Measurements from ENCODE around the gene PAPPA. TPM values are rescaled to one million over a fixed set of nuclear protein-coding genes. Genes with fewer than 3 reads are reported as not detected.

The PAPPA gene
- total RNA-seq, 6 experiments from 2014 or later, result 0.07 to 0.50 (median 0.32) TPM

DNA sequence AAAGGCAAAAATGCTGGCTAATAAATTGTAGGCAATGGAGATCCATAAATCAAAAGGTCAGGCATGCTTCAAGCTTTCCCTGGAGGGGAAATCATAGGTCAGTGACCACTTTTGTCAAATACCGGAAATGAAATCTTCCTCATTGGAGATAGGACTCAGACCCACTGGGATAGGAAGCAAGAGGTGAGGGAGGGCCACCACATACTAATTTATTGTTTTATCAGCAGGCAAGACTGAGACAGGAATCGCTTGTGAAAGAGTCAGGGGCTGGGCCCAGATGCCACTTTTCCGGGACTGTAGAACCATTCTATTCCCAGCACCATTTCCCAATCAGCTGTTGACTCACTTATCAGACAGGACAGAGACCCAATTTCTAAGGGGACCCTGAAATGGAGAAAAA is 277.3 kb downstream of the PAPPA start:
- peak; percentile 43 to 81 (median 70) for ATAC-seq
- Histone ChIP-seq H3K27me3 (no peaks in the 10 kb centered on the region), H3K36me3 (no peaks in the 10 kb centered on the region), H3K4me3 (no peak overlapping the region), H3K4me1 (peaks cover 0 to 5% (median 0%) of the 10 kb centered on the region in 4 donors), H3K27ac (no peak overlapping the region), H3K9me3 (no peaks in the 10 kb centered on the region)
- intact Hi-C loops (cut with DNase I), result no loop called here
- TF ChIP-seq POLR2A (IDR thresholded peaks at IDR 0.05), result no peak
- TF ChIP-seq, protein P1, sequence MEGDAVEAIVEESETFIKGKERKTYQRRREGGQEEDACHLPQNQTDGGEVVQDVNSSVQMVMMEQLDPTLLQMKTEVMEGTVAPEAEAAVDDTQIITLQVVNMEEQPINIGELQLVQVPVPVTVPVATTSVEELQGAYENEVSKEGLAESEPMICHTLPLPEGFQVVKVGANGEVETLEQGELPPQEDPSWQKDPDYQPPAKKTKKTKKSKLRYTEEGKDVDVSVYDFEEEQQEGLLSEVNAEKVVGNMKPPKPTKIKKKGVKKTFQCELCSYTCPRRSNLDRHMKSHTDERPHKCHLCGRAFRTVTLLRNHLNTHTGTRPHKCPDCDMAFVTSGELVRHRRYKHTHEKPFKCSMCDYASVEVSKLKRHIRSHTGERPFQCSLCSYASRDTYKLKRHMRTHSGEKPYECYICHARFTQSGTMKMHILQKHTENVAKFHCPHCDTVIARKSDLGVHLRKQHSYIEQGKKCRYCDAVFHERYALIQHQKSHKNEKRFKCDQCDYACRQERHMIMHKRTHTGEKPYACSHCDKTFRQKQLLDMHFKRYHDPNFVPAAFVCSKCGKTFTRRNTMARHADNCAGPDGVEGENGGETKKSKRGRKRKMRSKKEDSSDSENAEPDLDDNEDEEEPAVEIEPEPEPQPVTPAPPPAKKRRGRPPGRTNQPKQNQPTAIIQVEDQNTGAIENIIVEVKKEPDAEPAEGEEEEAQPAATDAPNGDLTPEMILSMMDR (IDR thresholded peaks at IDR 0.05), result no peak
- DNase-seq, result no peak
- WGBS (ENCODE audit: insufficient coverage, low coverage, low lambda C conversion rate, missing lambda C conversion rate), result 71% methylated on average over 3 of the region's 3 CpGs

- Histone ChIP-seq H3K27ac (no peak overlapping the region), H3K4me1 (peaks cover 0 to 5% (median 0%) of the 10 kb centered on the region in 4 donors), H3K36me3 (no peaks in the 10 kb centered on the region), H3K27me3 (no peaks in the 10 kb centered on the region), H3K4me3 (no peak overlapping the region), H3K9me3 (no peaks in the 10 kb centered on the region)
- intact Hi-C loops (cut with DNase I), result no loop called here
- ATAC-seq (no peak), DNase-seq (no peak)
- WGBS (ENCODE audit: insufficient coverage, low coverage, low lambda C conversion rate, missing lambda C conversion rate), result 82% methylated on average over 1 of the region's 1 CpG
- TF ChIP-seq, protein P1 (IDR thresholded peaks at IDR 0.05), result no peak
- TF ChIP-seq POLR2A (IDR thresholded peaks at IDR 0.05), result no peak
Observed at GRCh38 chr9:116432051-116432450, 278.5 kb downstream of the PAPPA start.

DNA sequence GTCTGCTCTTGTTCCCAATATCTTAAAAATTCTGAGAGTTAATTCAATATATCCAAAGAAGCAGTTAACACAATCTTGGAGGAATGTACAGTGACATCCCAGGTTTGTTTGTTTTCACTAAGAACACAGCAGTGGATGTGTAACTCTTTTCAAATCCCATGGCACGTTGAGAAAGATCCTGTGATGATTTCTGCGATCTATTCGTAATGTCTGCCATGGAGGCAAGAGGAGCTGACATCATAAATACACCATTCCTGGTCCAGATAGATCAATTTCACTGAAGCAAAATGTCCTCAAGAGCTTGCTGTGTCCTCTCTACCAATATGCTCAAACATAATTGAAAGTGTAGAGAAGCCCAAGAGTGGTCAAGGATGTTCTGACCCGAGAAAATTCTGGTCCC is 280.7 kb downstream of the PAPPA start:
- WGBS (ENCODE audit: insufficient coverage, low coverage, low lambda C conversion rate, missing lambda C conversion rate), result 69% methylated on average over 3 of the region's 4 CpGs
- Histone ChIP-seq H3K4me1 (peaks cover 0 to 5% (median 0%) of the 10 kb centered on the region in 4 donors), H3K36me3 (no peaks in the 10 kb centered on the region), H3K9me3 (no peaks in the 10 kb centered on the region), H3K27me3 (no peaks in the 10 kb centered on the region), H3K27ac (no peak overlapping the region), H3K4me3 (no peak overlapping the region)
- intact Hi-C loops (cut with DNase I), result no loop called here
- ATAC-seq (no peak), DNase-seq (no peak)
- TF ChIP-seq POLR2A (IDR thresholded peaks at IDR 0.05), result no peak
- TF ChIP-seq, protein P1 (IDR thresholded peaks at IDR 0.05), result no peak

GRCh38 chr9:116435706-116436105 is 282.1 kb downstream of the PAPPA start:
- DNase-seq (no peak), ATAC-seq (no peak)
- intact Hi-C loops (cut with DNase I), result no loop called here
- H3K27ac ChIP-seq, result no peak overlapping the region
- no peaks in the 10 kb centered on the region for H3K27me3 ChIP-seq
- no peaks in the 10 kb centered on the region for H3K9me3 ChIP-seq
- 82% methylated on average over 3 of the region's 4 CpGs for WGBS (ENCODE audit: insufficient coverage, low coverage, low lambda C conversion rate, missing lambda C conversion rate)
- peaks cover 0 to 5% (median 0%) of the 10 kb centered on the region in 4 donors for H3K4me1 ChIP-seq
- H3K4me3 ChIP-seq, result no peak overlapping the region
- TF ChIP-seq, protein P1 (IDR thresholded peaks at IDR 0.05), result no peak
- TF ChIP-seq POLR2A (IDR thresholded peaks at IDR 0.05), result no peak
- H3K36me3 ChIP-seq, result no peaks in the 10 kb centered on the region

DNA sequence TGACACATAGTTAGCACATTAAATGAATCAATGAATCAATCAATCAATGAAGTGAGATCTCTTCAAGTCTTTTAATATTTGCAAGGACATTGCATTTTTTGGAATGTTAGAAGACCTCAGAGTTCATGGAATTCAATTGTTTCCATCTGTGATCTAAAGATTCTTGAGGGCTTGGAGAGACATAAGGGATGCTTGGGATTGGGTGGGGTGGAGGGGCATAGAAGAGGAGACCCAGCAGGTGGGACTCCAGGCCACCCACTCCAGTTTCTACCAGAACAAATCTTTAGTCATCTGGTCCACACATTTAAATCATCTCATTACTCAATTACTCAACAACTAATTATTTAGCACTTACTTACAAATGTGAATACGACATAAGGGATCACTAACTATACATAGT is 282.5 kb downstream of the PAPPA start:
- Histone ChIP-seq H3K27ac (no peak overlapping the region), H3K27me3 (no peaks in the 10 kb centered on the region), H3K9me3 (no peaks in the 10 kb centered on the region), H3K4me3 (no peak overlapping the region), H3K4me1 (peaks cover 0 to 5% (median 0%) of the 10 kb centered on the region in 4 donors), H3K36me3 (no peaks in the 10 kb centered on the region)
- ATAC-seq (no peak), DNase-seq (no peak)
- 100% methylated on average over 1 of the region's 1 CpG for WGBS (ENCODE audit: insufficient coverage, low coverage, low lambda C conversion rate, missing lambda C conversion rate)
- intact Hi-C loops (cut with DNase I), result no loop called here
- no peak for TF ChIP-seq POLR2A (IDR thresholded peaks at IDR 0.05)
- TF ChIP-seq, protein P1 (IDR thresholded peaks at IDR 0.05), result no peak
